SK-N-MC (cell line): ENCODE data around the gene PROM2.

Experiments
- DNase-seq: peaks from one replicate; pipeline ENCODE4 v3.0.0-alpha.2; 2011; ENCODE audit warnings: low read depth, low spot score
- H3K27ac ChIP-seq: fragments of 200-600 bp; sonication (generic); 2 replicates; pipeline ENCODE4 v1.5.1; 2016; ENCODE audit warnings: mixed run types
- H3K36me3 ChIP-seq: fragments of 200-600 bp; sonication (generic); 2 replicates; pipeline ENCODE4 v1.6.1; 2017; ENCODE audit warnings: antibody characterized with exemption, low read length, mixed read lengths; ENCODE audit not compliant: insufficient read depth
- H3K4me3 ChIP-seq: fragments of 200-600 bp; sonication (generic); 2 replicates; pipeline ENCODE4 v1.5.1; 2016
- H3K9ac ChIP-seq: fragments of 200-600 bp; sonication (generic); 2 replicates; pipeline ENCODE4 v1.8.0; 2017; ENCODE audit warnings: mixed run types, mixed read lengths; ENCODE audit not compliant: insufficient read length
- H3K9me3 ChIP-seq: fragments of 200-600 bp; sonication (generic); 2 replicates; pipeline ENCODE4 v1.6.1; 2017; ENCODE audit warnings: low read depth, mild to moderate bottlenecking, antibody characterized with exemption, low read length, moderate library complexity, mixed read lengths
- EZH2 ChIP-seq: fragments of 200-600 bp; sonication (generic); IDR thresholded peaks from one replicate; pipeline ENCODE4 v1.6.1; 2017; ENCODE audit warnings: antibody characterized with exemption
- FOXP2 ChIP-seq: optimal IDR thresholded peaks from 2 replicates; pipeline ENCODE3; 2011; ENCODE audit warnings: mild to moderate bottlenecking, moderate library complexity; ENCODE audit not compliant: insufficient read depth; ENCODE audit errors: extremely low read length, control extremely low read depth
- POLR2AphosphoS5 ChIP-seq: IDR thresholded peaks from 2 replicates; pipeline ENCODE4 v1.6.1; 2012; ENCODE audit warnings: mild to moderate bottlenecking, low read depth, low read length, borderline replicate concordance

PROM2 gene

DNA sequence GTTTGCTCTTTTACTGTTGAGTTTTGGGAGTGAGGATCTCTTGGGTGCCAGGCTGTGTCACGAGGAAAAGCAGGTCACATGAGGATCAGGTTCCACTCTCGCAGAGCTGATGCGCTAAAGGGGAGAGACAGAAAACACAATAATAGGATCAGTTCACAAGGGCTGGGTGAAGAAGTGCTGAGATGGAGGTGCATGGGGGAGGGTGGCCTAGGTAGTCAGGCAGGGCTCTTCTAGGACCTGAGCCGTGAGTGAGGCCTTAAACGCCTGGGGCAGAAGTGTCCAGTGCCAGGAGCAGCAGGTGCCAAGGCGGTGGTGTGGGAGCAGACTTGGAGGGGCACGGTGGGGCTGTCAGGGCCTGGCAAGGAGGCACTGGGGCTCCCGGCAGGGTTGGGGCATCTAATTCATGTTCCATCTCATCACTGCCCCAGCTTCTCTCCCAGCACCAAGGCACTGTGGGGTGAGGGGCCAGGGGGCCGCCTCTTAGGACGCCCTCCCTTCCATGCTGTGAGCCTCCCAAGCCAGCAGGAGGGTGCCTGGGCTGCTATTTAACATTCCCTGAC, 32.2 kb downstream of the PROM2 start:
- DNase-seq: no peak
- no peaks in the 10 kb centered on the region for H3K9me3 ChIP-seq

DNA sequence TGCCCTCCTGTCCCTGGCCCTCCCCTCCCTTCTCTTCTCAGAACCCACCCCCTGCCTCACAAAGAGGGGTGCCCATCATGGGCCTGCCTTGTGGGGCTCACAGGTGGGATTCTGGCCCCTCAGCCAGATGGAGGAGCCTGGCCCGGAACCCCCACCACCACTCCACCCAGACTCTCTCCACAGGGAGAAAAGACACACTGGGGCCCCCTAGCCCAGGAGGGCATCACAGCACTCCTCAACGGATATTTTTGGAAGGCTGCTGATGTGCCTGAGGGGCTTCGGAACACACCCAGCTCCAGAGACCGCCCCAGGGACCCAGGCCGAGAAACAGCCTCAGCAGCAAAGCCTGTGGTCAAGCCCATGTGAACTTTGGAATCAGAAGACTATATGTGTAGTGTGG, 32.8 kb downstream of the PROM2 start:
- no peak for DNase-seq
- no peaks in the 10 kb centered on the region for H3K9me3 ChIP-seq
- H3K9ac ChIP-seq: no peak overlapping the region
- H3K27ac ChIP-seq: no peak overlapping the region
- TF ChIP-seq EZH2 (no peak), POLR2AphosphoS5 (no peak), FOXP2 (no peak)
- H3K36me3 ChIP-seq: no peaks in the 10 kb centered on the region
- H3K4me3 ChIP-seq: no peak overlapping the region

More for the DNA sequence above, 32.2 kb downstream of the PROM2 start:
- Histone ChIP-seq H3K36me3 (no peaks in the 10 kb centered on the region), H3K27ac (no peak overlapping the region), H3K4me3 (no peak overlapping the region), H3K9ac (no peak overlapping the region)
- TF ChIP-seq POLR2AphosphoS5 (no peak), EZH2 (no peak), FOXP2 (no peak)

DNA sequence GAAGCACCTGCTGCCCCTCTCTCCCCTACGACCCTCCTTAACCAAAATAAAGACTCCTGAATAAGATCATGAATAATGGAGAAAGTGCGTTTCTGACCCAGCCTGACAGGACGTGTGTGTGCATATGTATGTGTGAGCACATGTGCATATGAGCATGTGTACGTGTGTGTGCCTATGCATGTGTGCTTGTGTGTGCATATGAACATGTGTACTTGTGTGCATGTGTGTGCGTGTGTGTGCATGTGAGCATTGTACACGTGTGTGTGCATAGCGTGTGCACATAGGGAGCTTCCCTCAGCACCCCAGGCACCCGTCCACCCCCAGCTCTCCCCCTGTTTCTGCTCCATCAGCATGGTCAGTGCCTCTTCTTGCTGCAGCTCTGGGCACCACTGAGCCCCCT, 33.6 kb downstream of the PROM2 start:
- DNase-seq: no peak
- H3K9ac ChIP-seq: no peak overlapping the region
- H3K27ac ChIP-seq: no peak overlapping the region
- no peak overlapping the region for H3K4me3 ChIP-seq
- H3K36me3 ChIP-seq: no peaks in the 10 kb centered on the region
- H3K9me3 ChIP-seq: no peaks in the 10 kb centered on the region
- TF ChIP-seq POLR2AphosphoS5 (no peak), EZH2 (no peak), FOXP2 (no peak)

DNA sequence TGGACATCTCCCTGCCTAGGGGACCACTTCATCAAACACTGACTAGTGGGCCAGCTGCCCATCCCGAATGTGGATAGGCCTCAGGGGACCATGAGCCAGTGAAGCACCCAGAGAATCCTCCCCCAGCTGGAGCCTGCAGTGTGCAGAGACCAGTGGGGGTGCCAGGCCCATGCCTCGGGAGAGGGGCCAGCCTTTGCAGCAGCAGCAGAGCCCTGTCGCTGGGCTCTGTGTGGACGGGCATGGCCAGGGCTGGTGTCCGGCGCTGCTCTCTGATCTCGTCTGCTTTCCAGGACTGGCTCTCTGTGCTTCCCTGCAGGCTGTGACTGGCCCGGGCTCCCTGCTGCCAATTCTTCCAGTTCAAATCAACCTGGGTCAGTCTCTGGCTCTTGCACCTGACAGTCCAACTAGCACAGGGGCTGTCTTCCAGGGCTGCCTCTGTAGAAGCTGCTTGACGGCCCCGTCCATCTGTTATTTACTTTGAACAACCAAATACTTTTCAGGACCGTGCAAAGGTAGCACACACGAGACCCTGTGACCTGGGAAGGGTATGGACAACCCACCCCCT, 34.3 kb downstream of the PROM2 start:
- Histone ChIP-seq H3K27ac (no peak overlapping the region), H3K9me3 (no peaks in the 10 kb centered on the region), H3K36me3 (no peaks in the 10 kb centered on the region), H3K4me3 (no peak overlapping the region), H3K9ac (no peak overlapping the region)
- TF ChIP-seq EZH2 (no peak), FOXP2 (no peak), POLR2AphosphoS5 (no peak)
- DNase-seq: no peak

DNA sequence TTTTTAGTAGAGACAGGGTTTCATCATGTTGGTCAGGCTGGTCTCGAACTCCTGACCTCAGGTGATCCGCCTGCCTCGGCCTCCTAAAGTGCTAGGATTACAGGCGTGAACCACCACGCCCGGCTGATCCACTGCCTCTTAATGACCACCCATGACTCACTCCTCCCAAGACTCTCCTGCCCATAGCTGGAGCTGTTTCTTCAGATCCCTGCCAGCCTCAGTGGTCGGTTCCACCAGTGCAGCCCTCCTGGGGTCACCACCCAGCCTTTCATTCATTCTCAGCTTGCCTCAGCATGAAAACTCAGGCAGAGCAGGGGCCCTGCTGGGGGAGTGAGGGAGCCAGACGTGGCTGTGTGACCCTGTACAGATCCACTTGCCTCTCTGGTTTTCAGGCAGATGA, 35.4 kb downstream of the PROM2 start:
- TF ChIP-seq EZH2: no peak
- no peak for TF ChIP-seq FOXP2
- no peak for TF ChIP-seq POLR2AphosphoS5
- Histone ChIP-seq H3K9ac (no peak overlapping the region), H3K27ac (no peak overlapping the region), H3K36me3 (no peaks in the 10 kb centered on the region), H3K4me3 (no peak overlapping the region), H3K9me3 (no peaks in the 10 kb centered on the region)
- DNase-seq: no peak

DNA sequence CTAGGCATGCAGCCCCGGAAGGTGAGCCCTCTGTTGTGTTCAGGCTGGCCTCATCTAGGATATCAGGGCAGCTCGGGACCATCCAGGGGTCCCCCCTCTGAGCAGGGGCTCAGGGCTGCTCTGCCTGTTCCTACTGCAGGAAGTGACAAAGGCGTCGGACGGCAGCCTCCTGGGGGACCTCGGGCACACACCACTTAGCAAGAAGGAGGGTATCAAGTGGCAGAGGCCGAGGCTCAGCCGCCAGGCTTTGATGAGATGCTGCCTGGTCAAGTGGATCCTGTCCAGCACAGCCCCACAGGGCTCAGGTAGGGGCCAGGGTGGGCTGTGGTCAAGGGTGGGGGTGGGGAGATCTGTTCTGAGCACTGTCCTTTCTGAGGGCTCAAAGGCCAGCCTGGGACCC, 36.0 kb downstream of the PROM2 start:
- Histone ChIP-seq H3K9ac (no peak overlapping the region), H3K4me3 (no peak overlapping the region), H3K36me3 (no peaks in the 10 kb centered on the region), H3K9me3 (no peaks in the 10 kb centered on the region), H3K27ac (no peak overlapping the region)
- DNase-seq: no peak
- no peak for TF ChIP-seq FOXP2
- no peak for TF ChIP-seq EZH2
- no peak for TF ChIP-seq POLR2AphosphoS5

DNA sequence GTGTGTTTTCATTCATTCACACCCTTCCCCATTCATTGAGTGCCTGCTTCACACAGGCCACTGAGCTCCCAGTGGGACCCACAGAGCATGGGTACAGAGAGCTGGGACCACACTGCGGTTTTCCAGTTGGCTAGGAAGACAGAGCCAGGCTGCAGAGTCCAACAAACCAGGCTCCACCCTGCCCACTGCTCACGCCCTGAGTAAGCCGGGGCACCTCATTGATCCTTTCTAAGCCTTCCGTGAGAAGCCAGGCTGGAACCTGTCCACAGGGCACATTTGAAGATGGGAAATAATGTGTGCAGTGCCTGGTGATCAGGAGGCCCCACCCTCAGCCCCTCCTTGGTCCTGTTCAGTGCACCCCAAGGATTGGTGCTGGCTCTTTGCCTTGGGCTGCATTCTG, 36.4 kb downstream of the PROM2 start:
- H3K4me3 ChIP-seq: no peak overlapping the region

DNA sequence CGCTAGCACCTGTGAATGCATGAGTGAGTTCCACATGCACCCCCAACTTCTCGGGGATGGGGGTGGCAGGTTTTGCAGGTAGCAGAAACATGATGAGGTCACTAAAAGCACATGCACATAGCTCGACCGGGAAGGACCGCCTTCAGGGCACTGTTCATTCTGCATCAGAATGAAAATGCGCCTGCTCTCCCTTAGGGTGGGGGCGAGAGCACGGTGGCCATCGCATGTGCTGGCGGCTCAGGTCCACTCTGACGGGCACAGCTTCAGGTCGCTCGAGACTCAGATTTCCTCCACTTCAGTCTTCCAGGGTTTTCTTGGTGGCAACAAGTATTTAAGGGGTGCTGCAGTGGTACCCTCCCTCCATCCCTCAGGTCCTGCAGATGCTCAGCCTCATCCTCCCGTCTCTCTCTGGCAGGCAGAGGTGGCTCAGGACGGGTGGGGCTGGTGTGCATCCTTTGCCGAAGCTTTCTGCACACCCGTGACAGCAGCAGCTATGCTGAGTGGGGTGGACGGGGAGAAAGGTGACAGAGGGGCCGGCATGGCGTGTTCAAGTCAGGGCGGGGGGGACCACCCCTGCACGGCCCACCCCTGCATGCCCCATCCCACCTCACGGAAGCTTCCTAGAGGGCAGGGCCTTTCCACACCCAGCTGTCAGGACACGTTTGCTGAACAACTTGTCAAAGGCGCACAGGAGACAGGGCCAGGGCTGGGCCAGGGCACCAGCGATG, 37.7 kb downstream of the PROM2 start:
- Histone ChIP-seq H3K4me3 (no peak overlapping the region), H3K36me3 (no peaks in the 10 kb centered on the region), H3K9ac (no peak overlapping the region), H3K27ac (no peak overlapping the region), H3K9me3 (no peaks in the 10 kb centered on the region)
- TF ChIP-seq FOXP2: no peak
- no peak for TF ChIP-seq POLR2AphosphoS5
- no peak for TF ChIP-seq EZH2
- no peak for DNase-seq

More for the DNA sequence above, 36.4 kb downstream of the PROM2 start:
- TF ChIP-seq EZH2 (no peak), POLR2AphosphoS5 (no peak), FOXP2 (no peak)
- no peaks in the 10 kb centered on the region for H3K9me3 ChIP-seq
- H3K27ac ChIP-seq: no peak overlapping the region
- H3K9ac ChIP-seq: no peak overlapping the region
- no peak for DNase-seq
- H3K36me3 ChIP-seq: no peaks in the 10 kb centered on the region
